Measurements from ENCODE around the gene HOXA3. TPM values are rescaled to one million over a fixed set of nuclear protein-coding genes. Genes with fewer than 3 reads are reported as not detected.

HOXA3 gene
- total and polyA plus RNA-seq, 9 of the 15 experiments (the other 6 are each of a cell fraction or from before 2014, with no cell fraction given) = 0.04 to 0.13 TPM; not detected in 7

GRCh38 chr7:27116962-27117886 is 35.2 kb downstream of the HOXA3 start (continued):
- no peak for TF ChIP-seq SRSF9 (IDR thresholded peaks at IDR 0.05; ENCODE audit: borderline replicate concordance, low read depth, low read length)
- no peak for TF ChIP-seq DMBX1 (CRISPR knock-in tag; IDR thresholded peaks at IDR 0.05; ENCODE audit: borderline replicate concordance)
- no peak for TF ChIP-seq ZNF655 (CRISPR knock-in tag; IDR thresholded peaks at IDR 0.05)
- TF ChIP-seq TAF1 (IDR thresholded peaks at IDR 0.05; ENCODE audit: control insufficient read depth, extremely low read depth, insufficient read depth, low read length, severe bottlenecking) = no peak
- TF ChIP-seq MIER1 (IDR thresholded peaks at IDR 0.05; ENCODE audit: low read depth) = no peak
- TF ChIP-seq KLF16 (IDR thresholded peaks at IDR 0.05) = no peak

All from K562 (cell line).